ENCODE measurements around the gene CHFR.
A peak's percentile ranks its signal among the peaks of the same experiment; 100 is the strongest.

CHFR gene

DNA sequence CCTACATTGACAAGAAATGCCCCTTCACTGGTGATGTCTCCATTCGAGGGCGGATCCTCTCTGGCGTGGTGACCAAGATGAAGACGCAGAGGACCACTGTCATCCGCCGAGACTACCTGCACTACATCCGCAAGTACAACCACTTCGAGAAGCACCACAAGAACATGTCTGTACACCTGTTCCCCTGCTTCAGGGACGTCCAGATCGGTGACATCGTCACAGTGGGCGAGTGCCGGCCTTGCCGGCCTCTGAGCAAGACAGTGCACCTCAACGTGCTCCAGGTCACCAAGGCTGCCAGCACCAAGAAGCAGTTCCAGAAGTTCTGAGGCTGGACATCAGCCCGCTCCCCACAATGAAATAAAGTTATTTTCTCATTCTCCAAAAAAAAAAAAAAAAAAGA lies 61.5 kb downstream of the CHFR start:
- H3K27ac ChIP-seq = peak overlapping the region; percentile 98; the same call in 1 of the 2 replicates
- TF ChIP-seq, protein P1, sequence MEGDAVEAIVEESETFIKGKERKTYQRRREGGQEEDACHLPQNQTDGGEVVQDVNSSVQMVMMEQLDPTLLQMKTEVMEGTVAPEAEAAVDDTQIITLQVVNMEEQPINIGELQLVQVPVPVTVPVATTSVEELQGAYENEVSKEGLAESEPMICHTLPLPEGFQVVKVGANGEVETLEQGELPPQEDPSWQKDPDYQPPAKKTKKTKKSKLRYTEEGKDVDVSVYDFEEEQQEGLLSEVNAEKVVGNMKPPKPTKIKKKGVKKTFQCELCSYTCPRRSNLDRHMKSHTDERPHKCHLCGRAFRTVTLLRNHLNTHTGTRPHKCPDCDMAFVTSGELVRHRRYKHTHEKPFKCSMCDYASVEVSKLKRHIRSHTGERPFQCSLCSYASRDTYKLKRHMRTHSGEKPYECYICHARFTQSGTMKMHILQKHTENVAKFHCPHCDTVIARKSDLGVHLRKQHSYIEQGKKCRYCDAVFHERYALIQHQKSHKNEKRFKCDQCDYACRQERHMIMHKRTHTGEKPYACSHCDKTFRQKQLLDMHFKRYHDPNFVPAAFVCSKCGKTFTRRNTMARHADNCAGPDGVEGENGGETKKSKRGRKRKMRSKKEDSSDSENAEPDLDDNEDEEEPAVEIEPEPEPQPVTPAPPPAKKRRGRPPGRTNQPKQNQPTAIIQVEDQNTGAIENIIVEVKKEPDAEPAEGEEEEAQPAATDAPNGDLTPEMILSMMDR (conservative IDR thresholded peaks at IDR 0.05) = no peak

DNA sequence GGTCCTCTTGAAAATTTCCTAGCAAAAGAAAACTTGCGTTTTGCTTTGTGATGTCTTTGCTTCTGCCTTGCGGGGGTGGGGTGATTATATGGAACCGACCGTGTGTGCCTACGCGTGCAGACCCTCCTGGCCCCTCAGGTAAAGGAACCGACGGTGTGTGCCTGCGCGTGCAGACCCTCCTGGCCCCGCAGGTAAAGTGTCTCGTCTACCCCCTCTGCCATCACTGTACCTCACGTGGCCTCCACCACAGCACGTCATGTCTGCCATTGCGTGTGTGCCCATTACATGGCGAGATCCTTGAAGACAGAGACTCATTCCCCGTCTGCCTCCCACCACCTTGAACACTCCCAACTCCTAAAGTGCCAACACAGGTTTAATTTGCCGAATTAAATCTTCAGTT lies 62.3 kb downstream of the CHFR start:
- TF ChIP-seq, protein P1 (conservative IDR thresholded peaks at IDR 0.05) = no peak
- H3K27ac ChIP-seq = no peak overlapping the region

DNA sequence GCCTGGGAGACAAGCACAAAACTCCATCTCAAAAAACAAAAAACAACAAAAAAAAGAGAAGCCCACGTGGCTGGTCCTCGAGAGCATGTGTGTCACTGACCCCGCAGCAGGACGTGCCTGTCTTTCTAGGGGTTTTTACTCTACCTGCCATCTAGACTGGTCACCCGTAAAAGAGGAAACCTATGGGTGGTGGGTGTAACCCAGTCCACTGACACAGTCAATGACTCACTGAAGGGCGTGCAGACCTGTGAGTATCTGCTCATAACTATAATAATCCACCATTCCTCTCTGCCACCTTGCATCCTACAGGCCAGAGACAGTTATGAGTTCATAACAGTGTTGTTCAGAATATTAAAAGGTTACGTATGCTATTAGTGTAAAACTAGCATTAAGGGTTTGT lies 63.4 kb downstream of the CHFR start:
- no peak overlapping the region for H3K27ac ChIP-seq
- TF ChIP-seq, protein P1 (conservative IDR thresholded peaks at IDR 0.05) = no peak

DNA sequence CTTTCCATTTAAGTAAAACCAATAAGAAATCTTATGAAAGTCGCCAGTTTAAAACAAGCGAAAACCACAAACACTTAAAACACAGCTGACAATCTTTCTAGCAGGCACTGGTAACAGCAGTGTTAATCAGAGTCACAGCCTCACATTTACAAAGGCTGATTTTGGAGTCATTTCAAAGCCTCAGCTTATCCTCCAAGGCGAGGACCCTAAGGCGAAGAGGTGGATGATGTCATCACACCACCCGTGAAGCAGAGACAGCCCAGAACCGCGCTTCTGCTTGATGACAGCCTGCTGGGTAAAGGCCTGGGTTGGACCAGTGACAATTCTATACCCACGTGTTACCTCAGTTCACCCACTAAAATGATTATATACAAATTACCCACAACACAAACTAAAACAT lies 68.8 kb downstream of the CHFR start:
- no peak overlapping the region for H3K27ac ChIP-seq

DNA sequence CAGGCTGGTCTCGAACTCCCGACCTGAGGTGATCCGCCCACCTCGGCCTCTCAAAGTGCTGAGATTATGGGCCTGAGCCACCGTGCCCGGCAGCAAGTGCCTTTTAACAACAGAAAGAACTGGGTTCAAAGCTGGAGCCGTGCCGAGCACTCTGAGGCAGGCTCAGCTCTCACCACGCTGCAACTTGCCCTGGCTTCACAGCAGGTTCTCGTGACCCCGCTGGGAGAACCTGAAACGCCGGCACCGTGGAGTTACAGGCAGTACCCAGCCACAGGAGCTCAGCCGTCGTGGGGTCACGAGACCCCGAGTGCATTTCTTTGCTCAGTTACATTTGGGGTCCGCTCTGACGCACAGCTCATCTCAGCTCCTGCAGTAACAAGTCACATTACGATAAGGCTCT lies 73.2 kb downstream of the CHFR start:
- H3K27ac ChIP-seq = no peak overlapping the region
- TF ChIP-seq, protein P1 (conservative IDR thresholded peaks at IDR 0.05) = no peak

More for the DNA sequence above, 68.8 kb downstream of the CHFR start:
- TF ChIP-seq, protein P1 (conservative IDR thresholded peaks at IDR 0.05) = no peak

DNA sequence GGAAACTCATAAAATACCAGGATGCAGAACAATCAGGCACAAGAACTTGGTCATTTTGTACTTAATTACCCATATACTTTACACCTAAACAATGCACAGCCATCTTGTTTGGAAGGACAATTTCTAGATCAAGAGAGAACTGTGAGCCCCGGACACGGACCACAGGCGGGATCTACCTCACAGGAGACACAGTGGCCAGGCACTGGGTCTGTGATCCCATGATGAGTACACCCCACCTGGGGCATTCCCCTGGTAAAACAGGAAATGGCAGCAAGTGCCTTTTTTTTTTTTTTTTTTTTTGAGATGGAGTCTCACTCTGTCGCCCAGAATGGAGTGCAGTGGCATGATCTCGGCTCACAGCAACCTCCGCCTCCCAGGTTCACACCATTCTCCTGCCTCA lies 74.0 kb downstream of the CHFR start:
- no peak overlapping the region for H3K27ac ChIP-seq

DNA sequence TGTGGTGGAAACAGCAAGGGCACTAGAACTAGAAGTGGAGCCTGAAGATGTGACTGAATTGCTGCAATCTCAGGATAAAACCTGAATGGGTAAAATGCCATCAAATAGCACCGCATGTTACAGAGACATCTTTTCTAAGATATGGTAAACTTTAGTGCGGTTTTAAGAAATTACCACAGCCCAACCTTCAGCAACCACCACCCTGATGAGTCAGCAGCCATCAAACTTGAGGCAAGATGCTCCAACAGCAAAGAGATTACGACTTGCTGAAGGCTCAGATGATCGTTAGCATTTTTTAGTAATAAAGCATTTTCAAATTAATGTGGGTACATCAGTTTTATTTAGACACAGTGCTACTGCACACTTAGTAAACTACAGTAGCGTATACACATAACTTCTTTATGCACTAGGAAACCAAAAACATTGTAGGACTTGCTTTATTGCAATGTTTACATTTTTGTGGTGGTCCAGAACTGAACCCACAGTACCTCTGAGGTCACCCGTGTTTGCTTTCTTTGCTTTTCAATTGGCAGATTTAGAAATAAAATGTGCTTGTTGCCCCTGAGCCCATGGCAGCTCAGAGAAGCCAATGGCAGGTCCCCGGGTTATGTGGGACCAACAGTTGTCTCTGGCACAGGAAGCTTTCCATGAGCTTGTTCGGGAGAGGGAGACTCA lies 74.6 kb downstream of the CHFR start:
- TF ChIP-seq, protein P1 (conservative IDR thresholded peaks at IDR 0.05) = no peak

More for the DNA sequence above, 74.0 kb downstream of the CHFR start:
- TF ChIP-seq, protein P1 (conservative IDR thresholded peaks at IDR 0.05) = no peak

More for the DNA sequence above, 74.6 kb downstream of the CHFR start:
- no peak overlapping the region for H3K27ac ChIP-seq

All from VCaP (cell line).